Lower leg skin (tissue), 4 donors: Measurements from ENCODE around the gene LZTR1. TPM values are rescaled to one million over a fixed set of nuclear protein-coding genes. Genes with fewer than 3 reads are reported as not detected.

ENCODE experiments used
- DNase-seq, 2 donors: peaks; one replicate each; pipeline ENCODE4 v3.0.0-alpha.2; 2019; ENCODE audit warnings: low spot score in 2 of 2
- H3K4me3 ChIP-seq: fragments of 200-600 bp; sonication (generic); 2 replicates; pipeline ENCODE4 v1.5.1; 2017; ENCODE audit warnings: mild to moderate bottlenecking, low read depth; ENCODE audit not compliant: poor library complexity, severe bottlenecking
- POLR2A ChIP-seq, 2 donors: fragments of 450-650 bp; IDR thresholded peaks; one replicate each; pipeline ENCODE4 v1.6.1; 2016 to 2017; ENCODE audit warnings: antibody characterized with exemption in 2 of 2, mild to moderate bottlenecking in 1 of 2, moderate library complexity in 1 of 2
- whole genome bisulfite sequencing, 2 donors: methylation state at CpG; one replicate each; pipeline ENCODE4 v1.1.5; 2018; 5-methylcytosine and 5-hydroxymethylcytosine counted together
- intact Hi-C: fragments of 100-400 bp; cut with DNase I; formaldehyde crosslinking; loops from one replicate; pipeline ENCODE4 v1.15.0; 2023; ENCODE audit warnings: low total_unique reads
- total RNA-seq, 4 donors: library from RNA; depleted of rRNA; stranded (reverse); fragments of >200 nt; gene quantifications; one replicate each; pipeline ENCODE4 v1.1.0, GENCODE V29; 2016
- TF ChIP-seq, protein P1 (sequence below), 3 donors: fragments of 450-650 bp; IDR thresholded peaks; one replicate each; pipeline ENCODE4 v1.5.1; 2016; ENCODE audit warnings: antibody characterized with exemption in 3 of 3, mild to moderate bottlenecking in 3 of 3, moderate library complexity in 2 of 3

LZTR1 gene
- total RNA-seq, 4 donors from 2014 or later = 25.4 to 34.9 (median 28.4) TPM

DNA sequence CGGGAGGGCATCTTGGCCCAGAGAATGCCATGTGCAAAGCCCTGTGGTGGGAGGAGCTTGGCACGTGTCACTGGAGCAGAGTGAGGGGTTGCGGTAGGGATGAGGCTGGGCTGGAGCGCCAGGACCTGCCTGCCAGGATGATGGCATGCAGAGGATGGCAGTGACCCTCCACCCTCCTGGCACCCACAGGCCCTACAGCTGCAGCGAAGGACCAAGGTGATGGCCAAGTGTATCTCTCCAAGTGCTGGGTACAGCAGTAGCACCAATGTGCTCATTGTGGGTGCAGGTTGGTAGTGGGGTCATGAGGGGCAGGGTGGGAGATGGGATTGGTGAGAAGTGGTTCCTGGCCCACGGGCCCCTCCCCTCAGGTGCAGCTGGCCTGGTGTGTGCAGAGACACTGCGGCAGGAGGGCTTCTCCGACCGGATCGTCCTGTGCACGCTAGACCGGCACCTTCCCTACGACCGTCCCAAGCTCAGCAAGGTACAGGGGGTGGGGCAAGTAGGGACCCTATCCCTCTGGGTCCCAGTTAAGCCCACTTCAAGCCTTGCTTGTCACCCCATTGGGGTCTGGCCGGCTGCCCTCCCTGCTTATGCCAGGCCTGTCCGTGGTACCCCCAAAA, 7.7 kb upstream of the LZTR1 start:
- no peak for DNase-seq
- intact Hi-C loops = no loop called here
- 68 to 74% methylated on average over 13 to 16 of the region's 16 CpGs for whole genome bisulfite sequencing, 2 donors
- H3K4me3 ChIP-seq = no peak overlapping the region
- TF ChIP-seq POLR2A (IDR thresholded peaks at IDR 0.05) = no peak
- TF ChIP-seq, protein P1, sequence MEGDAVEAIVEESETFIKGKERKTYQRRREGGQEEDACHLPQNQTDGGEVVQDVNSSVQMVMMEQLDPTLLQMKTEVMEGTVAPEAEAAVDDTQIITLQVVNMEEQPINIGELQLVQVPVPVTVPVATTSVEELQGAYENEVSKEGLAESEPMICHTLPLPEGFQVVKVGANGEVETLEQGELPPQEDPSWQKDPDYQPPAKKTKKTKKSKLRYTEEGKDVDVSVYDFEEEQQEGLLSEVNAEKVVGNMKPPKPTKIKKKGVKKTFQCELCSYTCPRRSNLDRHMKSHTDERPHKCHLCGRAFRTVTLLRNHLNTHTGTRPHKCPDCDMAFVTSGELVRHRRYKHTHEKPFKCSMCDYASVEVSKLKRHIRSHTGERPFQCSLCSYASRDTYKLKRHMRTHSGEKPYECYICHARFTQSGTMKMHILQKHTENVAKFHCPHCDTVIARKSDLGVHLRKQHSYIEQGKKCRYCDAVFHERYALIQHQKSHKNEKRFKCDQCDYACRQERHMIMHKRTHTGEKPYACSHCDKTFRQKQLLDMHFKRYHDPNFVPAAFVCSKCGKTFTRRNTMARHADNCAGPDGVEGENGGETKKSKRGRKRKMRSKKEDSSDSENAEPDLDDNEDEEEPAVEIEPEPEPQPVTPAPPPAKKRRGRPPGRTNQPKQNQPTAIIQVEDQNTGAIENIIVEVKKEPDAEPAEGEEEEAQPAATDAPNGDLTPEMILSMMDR (IDR thresholded peaks at IDR 0.05) = no peak

DNA sequence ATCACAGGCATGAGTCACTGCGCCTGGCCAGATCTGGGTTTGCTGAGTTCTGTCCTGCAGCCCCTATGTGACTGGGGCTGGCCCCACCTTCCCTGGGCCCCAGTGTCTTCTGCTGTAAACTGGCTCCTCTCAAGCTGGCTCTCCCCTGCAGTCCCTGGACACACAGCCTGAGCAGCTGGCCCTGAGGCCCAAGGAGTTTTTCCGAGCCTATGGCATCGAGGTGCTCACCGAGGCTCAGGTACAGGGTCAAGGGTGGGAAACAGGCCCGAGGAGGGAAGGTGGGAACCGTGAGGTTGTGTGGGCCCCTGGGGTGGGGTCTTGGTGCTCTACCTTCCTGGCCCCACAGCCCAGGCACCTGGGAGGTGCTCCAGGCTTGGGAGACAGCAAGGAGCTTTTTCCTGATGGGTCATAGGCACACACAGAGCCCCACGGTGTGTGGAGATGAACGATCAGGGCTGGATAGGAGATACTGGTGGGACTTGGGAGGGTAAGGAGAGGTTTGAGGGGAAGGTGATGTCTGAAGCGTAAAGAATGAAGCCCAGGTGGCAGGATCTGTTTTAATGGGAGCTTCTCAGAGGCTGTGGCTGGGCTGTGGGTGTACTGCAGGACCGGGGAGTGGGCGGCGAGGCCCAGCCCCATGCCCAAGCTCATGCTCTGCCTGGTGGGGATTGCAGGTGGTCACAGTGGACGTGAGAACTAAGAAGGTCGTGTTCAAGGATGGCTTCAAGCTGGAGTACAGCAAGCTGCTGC, 6.4 kb upstream of the LZTR1 start:
- intact Hi-C loops = no loop called here
- TF ChIP-seq, protein P1 (IDR thresholded peaks at IDR 0.05) = no peak
- no peak for TF ChIP-seq POLR2A (IDR thresholded peaks at IDR 0.05)
- no peak for DNase-seq
- H3K4me3 ChIP-seq = no peak overlapping the region
- 83 to 89% methylated on average over 12 to 14 of the region's 14 CpGs for WGBS, 2 donors

DNA sequence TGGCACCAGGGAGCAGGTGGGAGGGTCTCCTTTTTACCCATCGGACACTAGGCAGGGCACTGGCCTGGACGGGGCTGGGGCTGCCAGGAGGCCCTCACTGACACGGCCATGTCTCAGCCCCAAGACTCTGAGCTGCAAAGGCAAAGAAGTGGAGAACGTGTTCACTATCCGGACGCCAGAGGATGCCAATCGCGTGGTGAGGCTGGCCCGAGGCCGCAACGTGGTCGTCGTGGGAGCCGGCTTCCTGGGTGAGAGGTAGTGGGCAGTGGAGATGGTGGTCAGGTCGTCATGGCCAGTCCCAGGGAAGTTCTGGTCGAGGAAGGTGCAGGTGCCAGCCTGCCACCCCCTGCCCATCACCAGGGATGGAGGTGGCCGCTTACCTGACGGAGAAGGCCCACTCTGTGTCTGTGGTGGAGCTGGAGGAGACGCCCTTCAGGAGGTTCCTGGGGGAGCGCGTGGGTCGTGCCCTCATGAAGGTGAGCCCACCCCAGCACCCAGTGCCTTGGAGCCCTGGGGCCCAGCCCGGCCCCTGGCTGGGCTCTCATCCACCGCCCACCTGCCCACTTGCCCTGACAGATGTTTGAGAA, 5.7 kb upstream of the LZTR1 start:
- intact Hi-C loops = no loop called here
- TF ChIP-seq, protein P1 (IDR thresholded peaks at IDR 0.05) = no peak
- no peak for TF ChIP-seq POLR2A (IDR thresholded peaks at IDR 0.05)
- WGBS, 2 donors = 79% methylated on average over 24 of the region's 24 CpGs
- no peak for DNase-seq
- H3K4me3 ChIP-seq = no peak overlapping the region

DNA sequence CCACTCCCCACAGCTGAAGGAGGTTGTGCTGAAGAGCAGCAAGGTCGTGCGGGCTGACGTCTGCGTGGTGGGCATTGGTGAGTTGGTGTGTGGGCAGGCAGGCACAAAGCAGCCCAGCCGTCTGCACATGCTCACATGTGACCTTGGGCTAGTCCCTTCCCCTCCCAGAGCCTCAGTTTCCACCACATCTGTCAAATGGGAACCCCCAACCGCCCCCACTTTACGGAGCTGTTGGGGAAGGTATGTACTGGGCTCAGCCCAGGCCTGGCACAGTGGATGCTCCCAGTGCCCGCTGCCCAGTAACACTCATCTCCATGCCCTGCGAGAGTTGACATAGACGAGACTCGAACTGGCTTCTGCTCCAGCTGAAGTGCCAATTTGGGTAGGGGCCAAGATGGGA, 5.1 kb upstream of the LZTR1 start:
- TF ChIP-seq POLR2A (IDR thresholded peaks at IDR 0.05) = no peak
- TF ChIP-seq, protein P1 (IDR thresholded peaks at IDR 0.05) = no peak
- intact Hi-C loops = no loop called here
- DNase-seq = no peak
- H3K4me3 ChIP-seq = no peak overlapping the region
- 71 to 79% methylated on average over 11 of the region's 11 CpGs for WGBS, 2 donors

DNA sequence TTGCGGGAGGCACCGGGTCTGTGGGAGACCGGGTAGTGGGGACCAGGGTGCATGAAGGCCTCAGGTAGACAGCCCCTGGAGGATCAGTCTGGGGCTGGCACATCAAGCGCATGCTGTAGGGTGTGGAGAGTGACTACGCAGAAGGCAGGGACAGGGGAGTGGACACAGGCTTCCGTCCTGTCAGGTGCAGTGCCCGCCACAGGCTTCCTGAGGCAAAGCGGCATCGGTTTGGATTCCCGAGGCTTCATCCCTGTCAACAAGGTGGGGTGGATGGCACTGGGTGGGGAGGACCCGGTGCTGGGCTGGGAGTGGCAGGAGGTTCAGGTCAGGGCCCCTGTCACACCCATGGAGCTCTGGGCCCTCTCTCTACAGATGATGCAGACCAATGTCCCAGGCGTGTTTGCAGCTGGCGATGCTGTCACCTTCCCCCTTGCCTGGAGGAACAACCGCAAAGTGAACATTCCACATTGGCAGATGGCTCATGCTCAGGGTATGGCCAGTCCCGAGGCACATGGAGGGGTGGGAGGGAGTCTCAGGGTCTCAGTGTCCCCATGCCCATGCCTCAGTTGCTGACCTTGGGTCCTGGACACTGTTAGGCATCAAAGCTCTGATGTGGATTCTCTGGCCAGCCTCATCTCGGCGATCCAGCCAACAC, 4.5 kb upstream of the LZTR1 start:
- 70 to 79% methylated on average over 13 to 17 of the region's 17 CpGs for WGBS, 2 donors
- intact Hi-C loops = no loop called here
- DNase-seq = no peak
- TF ChIP-seq POLR2A (IDR thresholded peaks at IDR 0.05) = no peak
- TF ChIP-seq, protein P1 (IDR thresholded peaks at IDR 0.05) = no peak
- H3K4me3 ChIP-seq = no peak overlapping the region
